SU-DHL-6 (cell line): ENCODE measurements around the gene HMGN1.
A peak's percentile ranks its signal among the peaks of the same experiment; 100 is the strongest.

Source experiments
- H2AFZ ChIP-seq: fragments of 200-600 bp; sonication (generic); 2 replicates; pipeline ENCODE4 v1.6.1; 2014; ENCODE audit warnings: low read depth, mild to moderate bottlenecking, moderate library complexity, mixed read lengths, antibody characterized with exemption, low read length; ENCODE audit not compliant: severe bottlenecking
- H3F3A ChIP-seq: fragments of 200-600 bp; shearing (Covaris generic); 2 replicates; pipeline ENCODE4 v1.6.0; 2016; ENCODE audit warnings: antibody characterized with exemption, mild to moderate bottlenecking; ENCODE audit not compliant: insufficient read depth
- H3K27ac ChIP-seq: fragments of 200-600 bp; sonication (generic); 2 replicates; pipeline ENCODE4 v1.5.1; 2016; ENCODE audit warnings: low read depth, mild to moderate bottlenecking, low read length, moderate library complexity, mixed read lengths
- H3K27me3 ChIP-seq: fragments of 200-600 bp; sonication (generic), shearing (Covaris generic); 2 replicates; pipeline ENCODE4 v1.6.0; 2014; ENCODE audit warnings: mild to moderate bottlenecking, low read length
- H3K36me3 ChIP-seq: fragments of 200-600 bp; sonication (generic); 2 replicates; pipeline ENCODE4 v1.6.1; 2014; ENCODE audit warnings: mild to moderate bottlenecking, low read length, mixed read lengths
- H3K4me2 ChIP-seq: fragments of 300-600, 200-600 bp; shearing (Covaris generic), sonication (generic); 2 replicates; pipeline ENCODE4 v1.6.0; 2014; ENCODE audit warnings: low read length, low read depth, mild to moderate bottlenecking; ENCODE audit not compliant: poor library complexity, severe bottlenecking
- H3K4me3 ChIP-seq: fragments of 200-600 bp; sonication (generic); 2 replicates; pipeline ENCODE4 v1.5.1; 2014; ENCODE audit warnings: antibody characterized with exemption, low read length, mild to moderate bottlenecking, mixed read lengths; ENCODE audit not compliant: insufficient read depth, poor library complexity, severe bottlenecking
- H3K79me2 ChIP-seq: fragments of 200-600 bp; sonication (generic); 2 replicates; pipeline ENCODE4 v1.6.1; 2014; ENCODE audit warnings: mild to moderate bottlenecking, low read length, moderate library complexity; ENCODE audit not compliant: insufficient read depth
- H3K9ac ChIP-seq: fragments of 200-600 bp; sonication (generic); 2 replicates; pipeline ENCODE4 v1.7.0; 2014; ENCODE audit warnings: mild to moderate bottlenecking, low read length
- H3K9me2 ChIP-seq: fragments of 200-600 bp; sonication (generic); replicated peaks from 2 replicates; pipeline ENCODE4 v1.6.1; 2014; ENCODE audit warnings: low read length; ENCODE audit not compliant: insufficient read depth
- H3K9me3 ChIP-seq: fragments of 200-600 bp; sonication (generic); 2 replicates; pipeline ENCODE4 v1.6.1; 2014; ENCODE audit warnings: low read length, mixed read lengths; ENCODE audit not compliant: insufficient read depth
- H4K20me1 ChIP-seq: fragments of 200-600 bp; sonication (generic); 2 replicates; pipeline ENCODE4 v1.6.1; 2014; ENCODE audit warnings: low read depth, mild to moderate bottlenecking, antibody characterized with exemption, low read length, moderate library complexity, mixed read lengths
- EZH2phosphoT487 ChIP-seq: fragments of 200-600 bp; sonication (generic), shearing (Covaris generic); conservative IDR thresholded peaks from 2 replicates; pipeline ENCODE4 v1.6.1; 2018; ENCODE audit warnings: mild to moderate bottlenecking, antibody characterized with exemption, low read length, moderate library complexity, mixed read lengths
- TF ChIP-seq, protein P1 (sequence below): fragments of 200-600 bp; sonication (generic); IDR thresholded peaks from one replicate; pipeline ENCODE4 v1.5.1; 2017; ENCODE audit warnings: antibody characterized with exemption, mild to moderate bottlenecking, low read length, moderate library complexity; ENCODE audit not compliant: insufficient read depth, poor library complexity, severe bottlenecking

Gene HMGN1

GRCh38 chr21:39350094-39351005, 1.5 kb upstream of the HMGN1 start:
- H3K9me3 ChIP-seq: no peaks in the 10 kb centered on the region
- H3K27me3 ChIP-seq: no peaks in the 10 kb centered on the region
- H3K9ac ChIP-seq: peak overlapping the region; percentile 73
- H3K4me2 ChIP-seq: peak overlapping the region; percentile 78
- peak overlapping the region; percentile 77 for H3K27ac ChIP-seq
- peak overlapping the region; percentile 57 for H3K4me3 ChIP-seq
- H3K79me2 ChIP-seq: peaks cover 32% of the 10 kb centered on the region
- no peaks in the 10 kb centered on the region for H3K9me2 ChIP-seq
- H2AFZ ChIP-seq: no peak overlapping the region
- no peaks in the 10 kb centered on the region; the same call in 1 of the 2 replicates for H4K20me1 ChIP-seq
- H3F3A ChIP-seq: peaks cover 42% of the 10 kb centered on the region
- H3K36me3 ChIP-seq: peaks cover 30% of the 10 kb centered on the region
- no peak for TF ChIP-seq EZH2phosphoT487
- TF ChIP-seq, protein P1, sequence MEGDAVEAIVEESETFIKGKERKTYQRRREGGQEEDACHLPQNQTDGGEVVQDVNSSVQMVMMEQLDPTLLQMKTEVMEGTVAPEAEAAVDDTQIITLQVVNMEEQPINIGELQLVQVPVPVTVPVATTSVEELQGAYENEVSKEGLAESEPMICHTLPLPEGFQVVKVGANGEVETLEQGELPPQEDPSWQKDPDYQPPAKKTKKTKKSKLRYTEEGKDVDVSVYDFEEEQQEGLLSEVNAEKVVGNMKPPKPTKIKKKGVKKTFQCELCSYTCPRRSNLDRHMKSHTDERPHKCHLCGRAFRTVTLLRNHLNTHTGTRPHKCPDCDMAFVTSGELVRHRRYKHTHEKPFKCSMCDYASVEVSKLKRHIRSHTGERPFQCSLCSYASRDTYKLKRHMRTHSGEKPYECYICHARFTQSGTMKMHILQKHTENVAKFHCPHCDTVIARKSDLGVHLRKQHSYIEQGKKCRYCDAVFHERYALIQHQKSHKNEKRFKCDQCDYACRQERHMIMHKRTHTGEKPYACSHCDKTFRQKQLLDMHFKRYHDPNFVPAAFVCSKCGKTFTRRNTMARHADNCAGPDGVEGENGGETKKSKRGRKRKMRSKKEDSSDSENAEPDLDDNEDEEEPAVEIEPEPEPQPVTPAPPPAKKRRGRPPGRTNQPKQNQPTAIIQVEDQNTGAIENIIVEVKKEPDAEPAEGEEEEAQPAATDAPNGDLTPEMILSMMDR: no peak

GRCh38 chr21:39349211-39350093, 564 bp upstream of the HMGN1 start:
- peak overlapping the region; percentile 57 for H3K4me3 ChIP-seq
- peak overlapping the region; percentile 73 for H3K9ac ChIP-seq
- H3F3A ChIP-seq: peaks cover 51% of the 10 kb centered on the region
- TF ChIP-seq EZH2phosphoT487: no peak
- TF ChIP-seq, protein P1: no peak
- no peaks in the 10 kb centered on the region for H3K27me3 ChIP-seq
- peak overlapping the region; percentile 36 for H2AFZ ChIP-seq
- peak overlapping the region; percentile 77 for H3K27ac ChIP-seq
- peaks cover 4% of the 10 kb centered on the region for H4K20me1 ChIP-seq
- H3K79me2 ChIP-seq: peaks cover 41% of the 10 kb centered on the region
- no peaks in the 10 kb centered on the region for H3K9me3 ChIP-seq
- no peaks in the 10 kb centered on the region for H3K9me2 ChIP-seq
- H3K4me2 ChIP-seq: peak overlapping the region; percentile 78
- H3K36me3 ChIP-seq: peaks cover 39% of the 10 kb centered on the region

GRCh38 chr21:39348040-39348354, 891 bp downstream of the HMGN1 start:
- Histone ChIP-seq H3K9me3 (no peaks in the 10 kb centered on the region), H3K27ac (peak overlapping the region; percentile 94), H3K36me3 (peaks cover 52% of the 10 kb centered on the region), H3K4me3 (peak overlapping the region; percentile 100), H3F3A (peaks cover 65% of the 10 kb centered on the region), H3K9me2 (no peaks in the 10 kb centered on the region), H4K20me1 (peaks cover 6% of the 10 kb centered on the region), H3K9ac (peak overlapping the region; percentile 99), H3K27me3 (no peaks in the 10 kb centered on the region), H3K4me2 (peak overlapping the region; percentile 64), H3K79me2 (peaks cover 43% of the 10 kb centered on the region), H2AFZ (no peak overlapping the region)
- no peak for TF ChIP-seq EZH2phosphoT487
- TF ChIP-seq, protein P1: no peak
